ENCODE results near the gene SDSL.

The SDSL gene

DNA sequence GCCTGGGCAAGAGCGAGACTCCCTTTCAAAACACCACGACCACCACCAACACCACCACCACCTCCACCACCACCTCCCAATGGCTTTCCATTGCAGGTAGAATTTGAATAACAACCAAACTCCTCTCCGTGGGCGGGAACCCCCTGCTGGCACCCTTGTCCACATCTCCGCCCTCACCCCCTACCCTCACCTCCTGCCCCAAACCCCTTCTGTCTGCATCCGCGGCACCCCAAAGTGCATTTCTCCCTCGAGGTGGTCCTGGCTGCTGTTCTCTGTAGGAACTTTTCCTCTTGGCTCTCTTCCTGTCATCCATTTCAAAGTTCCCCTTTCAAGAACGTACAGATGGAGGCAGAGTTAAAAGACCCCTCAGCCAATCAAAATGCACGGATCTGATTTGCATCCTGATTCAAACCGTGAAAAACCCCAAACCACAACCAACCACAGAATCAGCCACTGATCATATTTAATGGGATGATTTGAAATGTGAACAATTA is 3.8 kb downstream of the SDSL start:
- Histone ChIP-seq H3K9ac (ENCODE audit: low read length) (no peak overlapping the region), H3K4me1 (ENCODE audit: insufficient read depth, low read length) (peaks cover 7% of the 10 kb centered on the region), H3K27ac (ENCODE audit: low read depth, low read length) (no peak overlapping the region), H3K4me3 (ENCODE audit: low read depth in 1 of 2, low read length in 2 of 2) (no peak overlapping the region), H3K27me3 (ENCODE audit: control insufficient read depth in 1 of 2, insufficient read depth in 2 of 2, low read length in 2 of 2) (peaks cover 0 to 4% of the 10 kb centered on the region in 2 donors), H3K36me3 (ENCODE audit: insufficient read depth, low read length) (no peaks in the 10 kb centered on the region), H3K9me3 (ENCODE audit: low read length) (no peaks in the 10 kb centered on the region)

DNA sequence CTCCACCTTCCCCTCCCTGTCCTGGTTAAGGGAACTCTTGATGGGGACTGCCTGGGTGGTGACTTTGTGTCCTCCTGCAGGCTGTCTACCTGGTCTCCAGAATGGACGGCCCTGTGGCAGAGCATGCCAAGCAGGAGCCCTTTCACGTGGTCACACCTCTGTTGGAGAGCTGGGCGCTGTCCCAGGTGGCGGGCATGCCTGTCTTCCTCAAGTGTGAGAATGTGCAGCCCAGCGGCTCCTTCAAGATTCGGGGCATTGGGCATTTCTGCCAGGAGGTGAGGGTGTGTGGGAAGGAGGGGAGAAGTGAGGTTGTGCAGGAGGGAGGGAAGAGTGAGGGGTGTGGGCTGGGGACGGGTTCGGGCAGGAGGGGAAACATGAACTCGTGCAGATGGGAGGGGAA is 5.7 kb downstream of the SDSL start:
- H3K36me3 ChIP-seq (ENCODE audit: insufficient read depth, low read length): no peaks in the 10 kb centered on the region
- no peaks in the 10 kb centered on the region for H3K9me3 ChIP-seq (ENCODE audit: low read length)
- H3K27me3 ChIP-seq (ENCODE audit: control insufficient read depth in 1 of 2, insufficient read depth in 2 of 2, low read length in 2 of 2): peaks cover 0 to 4% of the 10 kb centered on the region in 2 donors
- no peak overlapping the region for H3K27ac ChIP-seq (ENCODE audit: low read depth, low read length)
- no peak overlapping the region for H3K4me3 ChIP-seq (ENCODE audit: low read depth in 1 of 2, low read length in 2 of 2)
- H3K4me1 ChIP-seq (ENCODE audit: insufficient read depth, low read length): peaks cover 2% of the 10 kb centered on the region
- no peak overlapping the region for H3K9ac ChIP-seq (ENCODE audit: low read length)

GRCh38 chr12:113428482-113428881 is 6.3 kb downstream of the SDSL start:
- no peak overlapping the region for H3K27ac ChIP-seq (ENCODE audit: low read depth, low read length)
- no peak overlapping the region for H3K4me3 ChIP-seq (ENCODE audit: low read depth in 1 of 2, low read length in 2 of 2)
- no peak overlapping the region for H3K9ac ChIP-seq (ENCODE audit: low read length)
- H3K36me3 ChIP-seq (ENCODE audit: insufficient read depth, low read length): no peaks in the 10 kb centered on the region
- H3K9me3 ChIP-seq (ENCODE audit: low read length): no peaks in the 10 kb centered on the region
- H3K4me1 ChIP-seq (ENCODE audit: insufficient read depth, low read length): no peaks in the 10 kb centered on the region
- peaks cover 0 to 1% of the 10 kb centered on the region in 2 donors for H3K27me3 ChIP-seq (ENCODE audit: control insufficient read depth in 1 of 2, insufficient read depth in 2 of 2, low read length in 2 of 2)

- Histone ChIP-seq H3K4me3 (ENCODE audit: low read depth in 1 of 2, low read length in 2 of 2) (no peak overlapping the region), H3K36me3 (ENCODE audit: insufficient read depth, low read length) (no peaks in the 10 kb centered on the region), H3K27ac (ENCODE audit: low read depth, low read length) (no peak overlapping the region), H3K9ac (ENCODE audit: low read length) (no peak overlapping the region), H3K9me3 (ENCODE audit: low read length) (no peaks in the 10 kb centered on the region), H3K27me3 (ENCODE audit: control insufficient read depth in 1 of 2, insufficient read depth in 2 of 2, low read length in 2 of 2) (no peaks in the 10 kb centered on the region), H3K4me1 (ENCODE audit: insufficient read depth, low read length) (no peaks in the 10 kb centered on the region)
Measured at GRCh38 chr12:113432986-113433385, 10.8 kb downstream of the SDSL start.

- no peaks in the 10 kb centered on the region for H3K9me3 ChIP-seq (ENCODE audit: low read length)
- H3K36me3 ChIP-seq (ENCODE audit: insufficient read depth, low read length): no peaks in the 10 kb centered on the region
- no peaks in the 10 kb centered on the region for H3K4me1 ChIP-seq (ENCODE audit: insufficient read depth, low read length)
- H3K27ac ChIP-seq (ENCODE audit: low read depth, low read length): no peak overlapping the region
- peaks cover 0 to 4% of the 10 kb centered on the region in 2 donors for H3K27me3 ChIP-seq (ENCODE audit: control insufficient read depth in 1 of 2, insufficient read depth in 2 of 2, low read length in 2 of 2)
- no peak overlapping the region for H3K9ac ChIP-seq (ENCODE audit: low read length)
- no peak overlapping the region for H3K4me3 ChIP-seq (ENCODE audit: low read depth in 1 of 2, low read length in 2 of 2)
Measured at GRCh38 chr12:113435367-113435766, 13.2 kb downstream of the SDSL start.

- Histone ChIP-seq H3K4me3 (ENCODE audit: low read depth in 1 of 2, low read length in 2 of 2) (no peak overlapping the region), H3K36me3 (ENCODE audit: insufficient read depth, low read length) (no peaks in the 10 kb centered on the region), H3K27ac (ENCODE audit: low read depth, low read length) (no peak overlapping the region), H3K9ac (ENCODE audit: low read length) (no peak overlapping the region), H3K4me1 (ENCODE audit: insufficient read depth, low read length) (no peaks in the 10 kb centered on the region), H3K27me3 (ENCODE audit: control insufficient read depth in 1 of 2, insufficient read depth in 2 of 2, low read length in 2 of 2) (peaks cover 0 to 7% of the 10 kb centered on the region in 2 donors), H3K9me3 (ENCODE audit: low read length) (no peaks in the 10 kb centered on the region)
Measured at GRCh38 chr12:113436586-113436985, 14.4 kb downstream of the SDSL start.

DNA sequence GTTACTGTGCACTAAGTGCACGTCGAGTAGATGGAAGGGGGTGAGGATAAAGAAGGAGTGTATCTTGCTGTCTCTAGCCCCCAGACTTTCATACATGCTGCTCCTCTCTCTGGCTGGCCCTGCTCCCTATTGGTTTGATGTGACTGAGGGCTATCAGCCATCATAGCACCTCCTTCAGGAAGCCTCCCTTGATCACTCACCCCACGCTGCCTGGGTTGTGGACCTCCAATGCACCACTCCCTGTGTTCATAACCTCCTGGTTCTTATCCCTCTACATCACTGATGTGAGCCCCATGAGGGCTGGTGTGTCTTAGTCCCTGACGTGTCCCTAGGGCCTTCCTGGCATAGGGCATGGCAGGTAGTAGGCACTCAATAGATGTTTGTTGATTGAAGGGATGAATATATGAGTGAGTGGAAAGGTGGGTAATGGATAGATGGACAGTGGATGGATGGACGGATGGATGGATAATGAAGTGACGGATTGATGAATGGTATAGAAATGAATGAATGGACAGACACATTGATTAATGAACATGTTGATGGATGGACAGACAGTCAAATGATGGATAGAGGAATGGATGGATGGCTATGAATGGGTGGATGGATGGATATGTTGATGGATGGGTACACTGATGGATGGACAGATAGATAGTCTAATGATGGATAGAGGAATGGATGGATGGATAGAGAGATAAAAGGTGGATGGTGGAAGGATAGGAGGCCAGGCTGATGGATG is 15.0 kb downstream of the SDSL start:
- no peaks in the 10 kb centered on the region for H3K9me3 ChIP-seq (ENCODE audit: low read length)
- H3K9ac ChIP-seq (ENCODE audit: low read length): no peak overlapping the region
- no peaks in the 10 kb centered on the region for H3K4me1 ChIP-seq (ENCODE audit: insufficient read depth, low read length)
- no peak overlapping the region for H3K4me3 ChIP-seq (ENCODE audit: low read depth in 1 of 2, low read length in 2 of 2)
- H3K27ac ChIP-seq (ENCODE audit: low read depth, low read length): no peak overlapping the region
- no peaks in the 10 kb centered on the region for H3K36me3 ChIP-seq (ENCODE audit: insufficient read depth, low read length)
- peaks cover 0 to 10% of the 10 kb centered on the region in 2 donors for H3K27me3 ChIP-seq (ENCODE audit: control insufficient read depth in 1 of 2, insufficient read depth in 2 of 2, low read length in 2 of 2)

DNA sequence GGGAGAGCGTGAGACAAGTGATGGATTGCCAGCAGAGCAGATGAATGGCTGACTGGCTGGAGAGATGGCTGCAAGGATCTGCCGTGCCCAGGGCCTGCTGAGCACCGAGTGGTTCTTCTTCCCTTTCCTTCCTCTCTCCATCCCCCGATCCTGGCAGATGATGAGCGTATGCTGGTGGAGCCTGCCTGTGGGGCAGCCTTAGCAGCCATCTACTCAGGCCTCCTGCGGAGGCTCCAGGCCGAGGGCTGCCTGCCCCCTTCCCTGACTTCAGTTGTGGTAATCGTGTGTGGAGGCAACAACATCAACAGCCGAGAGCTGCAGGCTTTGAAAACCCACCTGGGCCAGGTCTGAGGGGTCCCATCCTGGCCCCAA is 15.5 kb downstream of the SDSL start:
- H3K4me3 ChIP-seq (ENCODE audit: low read depth in 1 of 2, low read length in 2 of 2): no peak overlapping the region
- H3K9ac ChIP-seq (ENCODE audit: low read length): no peak overlapping the region
- no peaks in the 10 kb centered on the region for H3K36me3 ChIP-seq (ENCODE audit: insufficient read depth, low read length)
- no peaks in the 10 kb centered on the region for H3K9me3 ChIP-seq (ENCODE audit: low read length)
- no peak overlapping the region for H3K27ac ChIP-seq (ENCODE audit: low read depth, low read length)
- peaks cover 0 to 10% of the 10 kb centered on the region in 2 donors for H3K27me3 ChIP-seq (ENCODE audit: control insufficient read depth in 1 of 2, insufficient read depth in 2 of 2, low read length in 2 of 2)
- H3K4me1 ChIP-seq (ENCODE audit: insufficient read depth, low read length): no peaks in the 10 kb centered on the region

- Histone ChIP-seq H3K9me3 (ENCODE audit: low read length) (no peaks in the 10 kb centered on the region), H3K4me3 (ENCODE audit: low read depth in 1 of 2, low read length in 2 of 2) (no peak overlapping the region), H3K27ac (ENCODE audit: low read depth, low read length) (no peak overlapping the region), H3K4me1 (ENCODE audit: insufficient read depth, low read length) (no peaks in the 10 kb centered on the region), H3K36me3 (ENCODE audit: insufficient read depth, low read length) (no peaks in the 10 kb centered on the region), H3K9ac (ENCODE audit: low read length) (no peak overlapping the region), H3K27me3 (ENCODE audit: control insufficient read depth in 1 of 2, insufficient read depth in 2 of 2, low read length in 2 of 2) (peaks cover 0 to 10% of the 10 kb centered on the region in 2 donors)
Measured at GRCh38 chr12:113438523-113439300, 16.5 kb downstream of the SDSL start.

DNA sequence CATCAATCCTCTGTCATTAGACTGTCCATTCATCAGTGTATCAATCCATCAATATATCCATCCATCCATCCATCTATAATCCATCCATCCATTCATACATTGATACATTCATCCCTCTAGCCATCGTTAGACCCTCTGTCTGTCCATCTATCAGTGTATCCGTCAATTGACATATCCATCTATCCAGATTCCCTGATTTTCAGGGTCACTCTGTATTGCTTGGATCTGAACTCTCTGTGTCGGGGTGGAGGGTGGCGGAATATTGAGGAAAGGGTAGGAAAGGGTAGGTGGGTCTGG is 17.1 kb downstream of the SDSL start:
- H3K27me3 ChIP-seq (ENCODE audit: control insufficient read depth in 1 of 2, insufficient read depth in 2 of 2, low read length in 2 of 2): peaks cover 0 to 10% of the 10 kb centered on the region in 2 donors

DNA sequence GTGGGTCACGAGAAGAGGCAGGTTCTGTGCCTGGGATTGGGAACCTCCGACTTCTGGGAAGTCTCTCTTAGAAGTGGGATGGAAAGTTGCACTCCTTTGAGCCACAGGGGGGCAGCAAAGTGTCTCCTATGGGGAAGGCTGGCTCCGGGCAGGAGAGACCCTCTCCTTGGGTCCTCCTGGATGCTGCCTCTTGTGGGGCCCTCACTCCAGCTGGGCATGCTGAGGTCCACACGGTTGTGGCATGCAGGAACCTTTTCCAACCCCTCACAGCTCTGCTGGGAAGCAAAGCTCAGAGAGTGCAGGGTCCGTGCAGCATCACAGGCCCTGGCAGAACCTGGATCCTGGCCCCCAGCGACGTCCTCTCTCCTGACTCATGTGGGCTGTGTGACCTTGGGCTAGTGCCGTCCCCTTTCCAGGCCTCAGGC is 17.4 kb downstream of the SDSL start:
- no peak overlapping the region for H3K9ac ChIP-seq (ENCODE audit: low read length)
- H3K27ac ChIP-seq (ENCODE audit: low read depth, low read length): no peak overlapping the region
- peaks cover 0 to 10% of the 10 kb centered on the region in 2 donors for H3K27me3 ChIP-seq (ENCODE audit: control insufficient read depth in 1 of 2, insufficient read depth in 2 of 2, low read length in 2 of 2)
- H3K4me3 ChIP-seq (ENCODE audit: low read depth in 1 of 2, low read length in 2 of 2): no peak overlapping the region
- no peaks in the 10 kb centered on the region for H3K9me3 ChIP-seq (ENCODE audit: low read length)
- H3K36me3 ChIP-seq (ENCODE audit: insufficient read depth, low read length): no peaks in the 10 kb centered on the region
- H3K4me1 ChIP-seq (ENCODE audit: insufficient read depth, low read length): no peaks in the 10 kb centered on the region

More for the DNA sequence above, 17.1 kb downstream of the SDSL start:
- Histone ChIP-seq H3K27ac (ENCODE audit: low read depth, low read length) (no peak overlapping the region), H3K4me3 (ENCODE audit: low read depth in 1 of 2, low read length in 2 of 2) (no peak overlapping the region), H3K4me1 (ENCODE audit: insufficient read depth, low read length) (no peaks in the 10 kb centered on the region), H3K9ac (ENCODE audit: low read length) (no peak overlapping the region), H3K9me3 (ENCODE audit: low read length) (no peaks in the 10 kb centered on the region), H3K36me3 (ENCODE audit: insufficient read depth, low read length) (no peaks in the 10 kb centered on the region)
